H1 (cell line): ENCODE measurements around the gene ENTPD6. TPM values are rescaled to one million over a fixed set of nuclear protein-coding genes. Genes with fewer than 3 reads are reported as not detected.
A peak's percentile ranks its signal among the peaks of the same experiment; 100 is the strongest.

Source experiments
- CEBPB ChIP-seq: IDR thresholded peaks from 2 replicates; pipeline ENCODE4 v1.6.1; 2012; ENCODE audit warnings: low read depth, low read length
- CTCF ChIP-seq, 3 experiments: IDR thresholded peaks; 1 replicate in 2 of 3; 2 replicates in 1 of 3; pipeline versions ENCODE4 v1.5.1 to v1.6.1; 2011; ENCODE audit warnings: low read length in 3 of 3, mild to moderate bottlenecking in 3 of 3, inconsistent platforms in 2 of 3, low read depth in 1 of 3, moderate library complexity in 1 of 3; ENCODE audit not compliant: insufficient read depth in 1 of 3; ENCODE audit errors: control extremely low read depth in 1 of 3
- KDM5A ChIP-seq: fragments of 200-600 bp; IDR thresholded peaks from 2 replicates; pipeline ENCODE4 v1.7.1; 2012; ENCODE audit warnings: mild to moderate bottlenecking, low read length, inconsistent platforms, mixed read lengths
- POLR2AphosphoS5 ChIP-seq: IDR thresholded peaks from 2 replicates; pipeline ENCODE4 v1.6.1; 2011; ENCODE audit warnings: low read depth, low read length
- RFX5 ChIP-seq: IDR thresholded peaks from 2 replicates; pipeline ENCODE4 v1.6.1; 2011; ENCODE audit warnings: low read depth, low read length, improper control_type of control experiment, borderline replicate concordance
- TAF1 ChIP-seq: IDR thresholded peaks from 2 replicates; pipeline ENCODE4 v1.6.1; 2011; ENCODE audit warnings: mild to moderate bottlenecking, low read depth, low read length
- TCF12 ChIP-seq: IDR thresholded peaks from 2 replicates; pipeline ENCODE4 v1.6.1; 2011; ENCODE audit warnings: low read depth, mild to moderate bottlenecking, low read length
- polyA plus RNA-seq, 7 experiments: library from polyadenylated mRNA; depleted of rRNA in 3 of 7; stranded (reverse) in 5 of 7; unstranded in 2 of 7; fragments of >200 nt in 5 of 7; fragments of 200-250 nt in 2 of 7; gene quantifications; 1 replicate in 5 of 7; 2 replicates in 1 of 7; 4 replicates in 1 of 7; pipeline versions ENCODE4 v1.2.1 to v1.2.3, GENCODE V29; 2011 to 2013; ENCODE audit warnings: missing spikeins in 2 of 7, mixed read lengths in 2 of 7
- total RNA-seq: library from RNA; stranded (reverse); fragmentation: NEBNext Ultra II Directional; extraction: Animal tissue kit (Norgen Biotek cat#: 25700); gene quantifications from 2 replicates; pipeline ENCODE4 v1.2.1, GENCODE V29; 2021

ENTPD6 gene
- total and polyA plus RNA-seq, 2 of the 8 experiments (the other 6 are each of a cell fraction or from before 2014, with no cell fraction given) = 47.8 to 57.3 TPM

GRCh38 chr20:25220021-25220730 lies 24.7 kb downstream of the ENTPD6 start (continued):
- TF ChIP-seq TCF12 = peak; percentile 82; the same call in 1 of the 2 replicates
- TF ChIP-seq CEBPB = peak; percentile 96
- no peak for TF ChIP-seq TAF1
- TF ChIP-seq KDM5A = no peak
- no peak for TF ChIP-seq RFX5
- TF ChIP-seq CTCF (IDR thresholded peaks at IDR 0.05; ENCODE audit: control extremely low read depth in 1 of 3, insufficient read depth in 1 of 3, low read depth in 1 of 3, low read length in 3 of 3) = peak in 2 of 3 experiments; percentile 11 to 26; a peak in 2 of 4 replicates
- TF ChIP-seq POLR2AphosphoS5 = no peak
- TF ChIP-seq, all 59 proteins: peak for 3
